GM21423 (cell line): ENCODE results near the gene MCFD2.
A peak's percentile ranks its signal among the peaks of the same experiment; 100 is the strongest.

Source experiments
- ATAC-seq: cut with Tn5 transposase; IDR thresholded peaks from one replicate; pipeline ENCODE4 v1.9.1; 2021; ENCODE audit warnings: mild to moderate bottlenecking, moderate library complexity; ENCODE audit not compliant: unreplicated experiment

MCFD2 gene

DNA sequence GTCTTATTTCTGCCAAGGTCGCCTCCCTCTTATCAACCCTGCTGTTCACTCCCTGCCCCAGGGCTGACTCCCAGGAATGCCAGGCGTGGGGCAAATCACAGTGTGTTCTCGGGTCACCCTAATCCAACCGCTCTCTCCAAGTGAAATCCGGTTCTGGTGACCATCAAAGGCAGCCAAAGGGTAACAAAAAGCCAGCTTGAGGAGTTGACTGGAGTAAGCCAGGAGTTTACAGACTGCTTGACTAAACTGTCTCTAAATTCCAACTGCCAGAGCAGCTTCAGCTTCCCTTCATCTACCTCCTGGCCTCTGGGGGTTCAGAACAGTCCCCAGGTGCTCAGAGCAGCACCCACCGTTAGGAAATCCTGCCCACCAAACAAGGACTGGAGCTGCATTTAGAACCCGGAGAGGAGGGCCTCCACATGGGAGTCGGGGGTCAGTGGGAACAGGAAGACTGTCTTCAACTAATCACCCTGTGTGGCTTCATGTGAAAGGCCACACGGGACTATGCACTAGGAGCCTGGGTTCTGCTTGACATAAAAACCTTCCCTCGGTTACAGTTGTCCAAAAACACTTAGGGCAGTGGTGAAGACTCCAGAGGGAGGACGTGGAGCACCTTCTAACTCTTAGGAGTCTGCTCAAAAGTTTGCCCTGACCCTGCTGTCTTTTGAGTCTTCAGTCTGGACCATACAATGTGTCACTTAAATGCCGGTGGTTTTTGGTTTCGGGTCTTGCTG lies 24.2 kb upstream of the MCFD2 start:
- ATAC-seq: no peak

DNA sequence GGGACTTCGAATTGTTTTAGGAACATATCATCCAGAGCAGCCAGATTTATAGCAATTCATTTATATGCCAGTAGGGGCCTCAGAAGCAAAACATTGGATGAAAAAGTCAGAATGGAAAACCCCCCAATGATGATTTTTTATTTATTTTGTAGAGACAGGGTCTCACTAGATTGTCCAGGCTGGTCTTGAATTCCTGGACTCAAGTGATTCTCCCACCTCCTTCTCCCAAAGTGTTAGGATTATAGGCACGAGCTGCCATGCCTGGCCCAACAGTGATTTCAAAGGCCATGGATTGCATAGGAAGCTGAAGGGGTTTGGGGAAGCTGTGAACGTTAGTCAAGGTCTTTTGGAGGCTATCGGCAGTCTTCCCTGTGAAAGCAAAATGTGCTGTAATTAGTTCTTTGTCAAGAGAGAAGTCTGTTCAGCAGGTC lies 21.9 kb upstream of the MCFD2 start:
- ATAC-seq: no peak

DNA sequence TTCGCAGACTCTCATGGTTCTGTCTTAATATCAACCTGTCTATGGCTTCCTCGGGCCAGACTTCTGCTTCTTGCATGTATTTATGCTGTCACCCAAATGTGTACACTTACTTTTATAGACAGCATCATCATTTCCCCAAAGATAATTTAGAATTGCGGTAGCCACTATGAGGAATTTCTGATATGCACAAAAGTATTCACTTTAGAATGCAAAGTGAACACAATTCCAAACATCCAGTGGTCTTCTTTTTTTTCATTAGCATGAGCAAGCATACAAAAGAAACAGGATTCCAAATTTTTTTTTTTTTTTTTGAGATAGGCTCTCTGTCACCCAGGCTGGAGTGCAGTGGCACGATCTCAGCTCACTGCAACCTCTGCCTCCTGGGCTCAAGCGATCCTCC lies 21.0 kb upstream of the MCFD2 start:
- ATAC-seq: no peak

DNA sequence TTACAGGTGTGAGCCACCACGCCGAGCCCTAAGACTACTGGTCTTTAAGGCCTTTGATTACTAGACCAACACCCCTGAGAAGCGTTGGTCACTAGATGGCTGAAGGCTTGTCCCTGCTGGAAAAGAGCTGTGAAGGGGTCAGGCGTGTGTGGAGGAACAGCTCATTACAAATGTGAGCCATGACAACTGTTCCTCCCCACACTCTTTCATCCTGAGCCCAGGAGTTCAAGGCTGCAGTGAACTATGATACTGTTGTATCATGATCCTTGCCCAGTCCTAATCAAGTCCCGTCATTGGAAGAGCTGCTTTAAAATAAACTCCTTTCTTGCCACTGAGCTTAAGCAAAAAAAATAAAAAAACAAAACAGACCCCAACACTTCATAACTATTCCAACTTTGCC lies 19.5 kb upstream of the MCFD2 start:
- ATAC-seq: no peak

DNA sequence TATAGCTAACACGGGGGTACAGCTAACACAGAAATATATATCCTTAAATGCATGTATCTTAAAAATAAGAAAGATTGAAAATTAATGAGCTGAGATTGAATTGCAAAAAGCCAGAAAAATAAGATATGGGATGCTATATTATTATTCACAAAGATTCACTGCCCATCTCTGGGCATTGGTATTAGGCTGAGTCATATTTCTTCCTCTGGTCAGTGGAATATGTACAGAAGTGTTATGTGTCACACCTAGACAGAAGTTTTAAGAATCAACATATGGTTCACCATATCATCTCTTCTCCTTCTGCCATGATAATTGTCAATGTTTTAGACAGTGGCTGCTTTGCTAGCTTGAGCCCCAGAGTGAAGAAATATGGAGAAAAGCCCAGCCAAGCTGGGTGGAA lies 14.0 kb upstream of the MCFD2 start:
- ATAC-seq: no peak

DNA sequence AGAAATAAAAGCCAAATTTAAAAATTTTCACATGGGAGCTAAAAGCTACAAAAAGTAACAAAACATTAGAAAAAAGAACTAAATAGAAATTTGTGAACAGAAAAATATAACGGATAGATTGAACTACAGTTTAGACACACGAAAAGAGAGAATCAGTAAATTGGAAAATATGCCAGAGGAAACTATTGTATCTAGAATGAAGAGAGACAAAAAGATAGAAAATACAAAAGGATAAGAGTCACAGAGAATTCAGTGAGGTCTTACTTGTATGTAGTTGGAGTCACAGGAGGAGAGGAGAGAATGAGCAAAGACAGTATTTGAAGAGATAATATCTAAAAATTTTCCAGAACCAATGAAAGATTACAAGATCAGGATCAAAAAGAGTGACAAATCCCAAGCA lies 11.3 kb upstream of the MCFD2 start:
- ATAC-seq: no peak

DNA sequence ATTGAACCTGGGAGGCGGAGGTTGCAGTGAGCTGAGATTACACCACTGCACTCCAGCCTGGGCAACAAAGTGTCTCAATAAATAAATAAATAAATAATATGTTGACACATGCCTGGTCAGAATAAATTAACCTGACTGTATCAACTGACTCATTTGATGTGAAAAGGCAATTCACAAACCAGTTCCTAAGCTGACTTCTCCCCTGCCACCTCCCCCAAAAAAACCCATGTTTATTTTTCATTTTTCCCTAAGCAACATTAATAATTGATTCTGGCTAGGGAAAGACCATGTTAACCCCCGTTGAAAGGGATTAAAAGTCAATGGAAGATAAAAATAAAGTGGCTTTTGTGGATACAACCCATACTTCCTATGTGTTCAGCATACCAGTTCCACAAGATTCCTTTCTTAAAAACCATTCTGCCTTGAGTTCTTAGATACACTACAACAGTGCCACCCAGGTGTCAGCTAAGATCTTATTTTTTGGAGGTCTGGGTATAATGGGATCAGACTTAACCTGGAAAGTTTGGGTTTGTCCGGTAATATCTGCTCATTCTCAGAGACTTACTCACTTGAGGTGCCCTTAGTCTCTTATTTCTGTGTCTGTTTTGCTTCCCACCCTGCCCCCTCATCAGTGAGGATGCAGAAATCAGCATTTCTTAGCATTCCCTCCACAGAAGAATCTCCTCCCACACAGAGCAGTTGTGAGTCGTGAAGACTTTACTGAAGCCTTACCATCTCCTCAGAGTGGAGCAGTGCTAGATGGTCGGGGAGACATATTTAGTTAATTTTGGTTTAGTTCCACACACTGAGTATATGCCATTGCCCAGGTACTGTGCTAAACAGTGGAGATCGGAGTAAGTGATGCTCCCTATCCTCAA lies 10.1 kb upstream of the MCFD2 start:
- no peak for ATAC-seq

DNA sequence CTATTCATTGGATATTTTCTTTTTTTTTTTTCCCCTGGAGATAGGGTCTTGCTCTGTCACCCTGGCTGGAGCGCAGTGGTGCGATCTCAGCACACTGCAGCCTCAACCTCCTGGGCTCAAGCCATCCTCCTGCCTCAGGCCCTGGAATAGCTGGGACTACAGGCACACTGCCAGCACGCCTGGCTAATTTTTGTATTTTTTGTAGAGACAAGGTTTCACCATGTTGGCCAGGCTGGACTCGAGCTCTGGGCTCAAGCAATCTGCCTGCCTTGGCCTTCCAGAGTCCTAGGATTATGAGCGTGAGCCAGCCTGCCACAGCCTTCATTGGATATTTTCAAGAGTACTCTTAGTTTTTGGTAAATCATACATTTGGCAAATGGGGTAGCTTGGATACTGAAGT lies 9.0 kb upstream of the MCFD2 start:
- no peak for ATAC-seq

DNA sequence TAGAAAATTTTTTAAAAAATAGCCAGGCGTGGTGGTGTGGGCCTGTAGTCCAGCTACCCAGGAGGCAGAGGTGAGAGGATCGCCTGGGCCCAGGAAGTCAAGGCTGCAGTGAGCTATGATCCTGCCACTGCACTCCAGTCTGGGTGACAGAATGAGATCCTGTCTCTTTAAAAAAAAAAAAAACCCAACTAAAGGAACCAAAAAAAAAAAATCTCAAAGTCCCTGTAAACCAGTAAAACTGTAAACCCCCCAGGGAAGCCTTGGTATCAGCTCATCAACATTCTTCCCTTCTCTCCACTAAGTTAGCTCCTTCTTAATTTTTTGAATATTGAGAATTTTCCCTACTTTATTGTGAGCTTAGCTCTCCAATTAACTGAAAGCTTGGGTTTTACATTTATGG lies 8.4 kb upstream of the MCFD2 start:
- no peak for ATAC-seq

DNA sequence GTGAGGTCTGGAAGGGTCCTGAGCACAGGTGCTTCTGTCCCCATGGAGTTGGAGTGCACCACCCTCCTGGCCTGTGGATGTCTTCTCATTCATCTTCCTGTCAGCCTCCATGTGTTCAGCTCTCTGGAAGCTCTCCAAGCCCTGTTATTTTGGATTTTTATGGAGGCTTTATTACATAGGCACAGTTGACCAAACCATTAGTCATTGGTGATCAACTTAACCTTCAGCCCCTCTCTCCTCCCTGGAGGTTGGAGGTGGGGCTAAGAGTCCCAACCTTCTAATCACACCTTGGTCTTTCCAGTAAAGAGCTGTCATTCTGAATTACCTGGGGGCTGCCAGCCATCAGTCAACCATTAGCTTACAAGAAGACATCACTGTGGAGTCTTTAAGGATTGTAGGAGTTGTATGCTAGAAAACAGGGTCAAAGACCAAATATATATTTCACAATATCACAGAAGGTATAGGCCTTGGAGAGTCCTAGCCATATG lies 7.5 kb upstream of the MCFD2 start:
- no peak for ATAC-seq

DNA sequence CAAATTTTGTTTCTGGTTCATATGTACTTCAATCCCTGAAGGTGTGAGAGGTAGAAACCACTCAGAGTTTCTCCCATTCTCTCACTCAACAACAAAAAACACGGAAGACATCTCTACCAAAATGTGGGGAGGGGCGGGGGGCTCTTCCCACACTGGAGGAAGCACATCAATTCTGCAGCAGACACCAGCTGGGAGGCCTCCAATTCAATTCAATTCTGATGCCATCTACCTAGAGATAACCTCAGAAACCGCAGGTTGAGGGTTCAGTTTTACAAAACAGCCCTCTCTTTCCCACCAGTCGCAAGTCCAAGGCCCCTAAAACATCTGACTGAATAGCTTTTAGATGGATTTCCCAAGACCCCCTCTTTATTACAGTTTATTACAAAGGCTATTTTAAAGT lies 7.0 kb upstream of the MCFD2 start:
- ATAC-seq: no peak

DNA sequence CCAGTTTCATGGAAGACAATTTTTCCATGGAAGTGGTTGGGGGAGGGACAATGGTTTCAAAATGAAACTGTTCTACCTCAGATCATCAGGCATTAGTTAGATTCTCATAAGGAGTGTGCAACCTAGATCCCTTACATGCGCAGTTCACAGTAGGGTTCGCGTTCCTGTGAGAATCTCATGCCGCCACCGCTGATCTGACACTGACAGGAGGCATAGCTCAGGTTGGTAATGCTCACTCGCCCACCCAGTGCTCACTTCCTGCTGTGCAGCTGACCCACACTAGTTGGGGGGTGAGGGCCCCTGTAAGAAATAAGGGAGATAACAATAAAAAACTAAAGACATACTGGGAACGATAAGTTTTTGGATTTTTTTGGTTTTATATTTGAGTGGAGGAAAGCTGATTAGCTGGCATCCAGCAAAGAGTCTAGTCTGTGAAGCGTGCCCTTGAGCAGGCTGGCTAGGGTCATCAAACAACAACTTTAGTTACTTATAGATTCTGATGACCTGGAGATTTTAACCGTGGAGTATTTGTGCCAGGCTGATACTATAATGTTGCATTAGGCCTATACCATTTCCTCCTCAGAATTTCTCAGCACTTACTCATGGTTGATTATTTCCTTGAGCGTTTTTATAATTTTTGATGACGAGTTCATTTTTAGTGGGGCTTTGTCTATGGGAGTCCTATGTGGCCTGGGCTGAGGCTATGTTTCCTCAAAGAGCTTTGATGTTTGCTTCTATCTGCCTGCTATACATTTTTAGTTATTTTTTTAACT lies 6.3 kb upstream of the MCFD2 start:
- ATAC-seq: no peak

DNA sequence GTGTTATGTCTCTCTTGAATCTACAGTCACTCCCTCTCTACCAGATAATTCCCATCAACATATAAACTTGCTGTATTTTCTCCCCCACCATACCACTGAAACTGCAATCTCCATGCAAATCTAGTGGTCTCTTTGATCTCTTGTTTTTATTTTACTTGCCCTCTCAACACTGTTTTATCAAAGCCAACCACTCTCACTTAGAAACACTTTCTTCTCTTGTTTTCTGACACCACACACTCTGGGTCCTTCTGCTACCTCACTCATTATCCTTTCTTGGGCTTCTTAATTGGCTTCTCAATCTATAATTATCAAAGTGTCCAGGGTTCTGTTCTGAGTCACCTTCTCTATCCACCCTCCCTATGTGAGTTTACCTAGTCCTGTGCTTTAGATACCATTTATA lies 2.0 kb upstream of the MCFD2 start:
- ATAC-seq: no peak

DNA sequence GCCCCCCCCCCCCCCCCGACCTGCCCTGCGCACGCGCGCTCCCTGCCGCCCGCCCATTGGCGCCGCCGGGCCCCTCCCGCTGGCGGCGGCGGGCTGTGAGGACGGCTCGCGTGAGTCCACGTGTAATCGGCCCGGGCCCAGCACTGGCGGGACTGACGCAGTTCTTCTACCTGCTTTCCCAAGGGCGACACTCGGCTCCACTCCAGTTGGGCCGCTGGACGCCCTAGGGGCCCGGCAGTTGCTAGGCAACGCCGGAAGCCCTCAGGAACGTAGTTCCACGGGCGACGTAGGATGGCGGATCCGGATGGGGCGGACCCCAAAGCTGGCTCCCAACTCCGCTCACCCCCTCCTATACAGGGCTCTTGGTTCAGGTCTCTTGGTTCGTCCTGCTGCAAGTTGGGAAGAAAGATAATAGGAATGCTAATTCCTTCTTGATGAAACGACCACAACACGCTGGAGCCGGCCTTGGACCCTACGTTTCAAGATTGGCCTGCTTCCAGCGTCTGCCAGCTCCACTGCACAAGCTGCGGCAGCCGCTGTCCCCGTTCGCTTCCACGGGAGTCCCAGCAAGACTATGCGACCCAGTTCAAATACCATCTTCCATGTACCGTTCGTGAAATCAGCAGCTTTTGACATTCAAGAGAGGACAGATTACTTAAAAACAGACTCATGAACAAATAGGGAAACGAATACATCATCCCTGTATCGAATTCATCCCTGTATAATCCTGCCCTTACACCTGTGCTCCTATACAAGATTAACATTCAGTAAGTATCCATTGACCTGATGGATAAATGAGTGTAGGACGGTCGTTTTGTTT lies 415 bp upstream of the MCFD2 start:
- peak; percentile 85 for ATAC-seq

DNA sequence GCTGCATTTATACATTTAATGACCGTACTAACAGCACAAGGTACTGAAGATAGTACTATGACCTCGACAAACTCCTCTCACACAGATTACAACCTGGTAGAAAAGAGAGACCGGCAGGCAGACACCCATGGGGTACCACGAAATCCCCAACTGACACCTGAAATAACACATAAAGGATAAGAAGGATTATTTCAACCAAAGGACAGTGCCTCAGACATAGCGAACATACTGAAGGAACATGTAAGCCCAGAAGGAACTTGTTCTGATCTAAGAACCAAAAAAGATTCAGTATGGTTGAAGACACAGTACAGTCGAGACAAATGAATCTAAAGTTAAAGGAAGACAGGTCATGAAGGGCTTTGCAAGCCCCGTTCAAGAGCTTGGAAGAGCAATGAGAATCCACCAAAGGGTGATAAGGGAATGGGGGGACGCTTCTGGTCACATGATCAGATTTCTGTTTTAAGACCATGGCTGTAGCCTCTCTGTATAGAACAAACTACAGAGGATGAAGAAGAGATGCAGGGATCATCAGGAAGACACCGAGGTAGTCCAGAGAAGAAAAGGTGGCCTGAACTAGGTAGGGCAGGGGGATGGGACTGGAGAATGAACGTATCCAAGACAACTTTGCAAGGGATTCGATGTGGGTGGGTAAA lies 902 bp downstream of the MCFD2 start:
- no peak for ATAC-seq

DNA sequence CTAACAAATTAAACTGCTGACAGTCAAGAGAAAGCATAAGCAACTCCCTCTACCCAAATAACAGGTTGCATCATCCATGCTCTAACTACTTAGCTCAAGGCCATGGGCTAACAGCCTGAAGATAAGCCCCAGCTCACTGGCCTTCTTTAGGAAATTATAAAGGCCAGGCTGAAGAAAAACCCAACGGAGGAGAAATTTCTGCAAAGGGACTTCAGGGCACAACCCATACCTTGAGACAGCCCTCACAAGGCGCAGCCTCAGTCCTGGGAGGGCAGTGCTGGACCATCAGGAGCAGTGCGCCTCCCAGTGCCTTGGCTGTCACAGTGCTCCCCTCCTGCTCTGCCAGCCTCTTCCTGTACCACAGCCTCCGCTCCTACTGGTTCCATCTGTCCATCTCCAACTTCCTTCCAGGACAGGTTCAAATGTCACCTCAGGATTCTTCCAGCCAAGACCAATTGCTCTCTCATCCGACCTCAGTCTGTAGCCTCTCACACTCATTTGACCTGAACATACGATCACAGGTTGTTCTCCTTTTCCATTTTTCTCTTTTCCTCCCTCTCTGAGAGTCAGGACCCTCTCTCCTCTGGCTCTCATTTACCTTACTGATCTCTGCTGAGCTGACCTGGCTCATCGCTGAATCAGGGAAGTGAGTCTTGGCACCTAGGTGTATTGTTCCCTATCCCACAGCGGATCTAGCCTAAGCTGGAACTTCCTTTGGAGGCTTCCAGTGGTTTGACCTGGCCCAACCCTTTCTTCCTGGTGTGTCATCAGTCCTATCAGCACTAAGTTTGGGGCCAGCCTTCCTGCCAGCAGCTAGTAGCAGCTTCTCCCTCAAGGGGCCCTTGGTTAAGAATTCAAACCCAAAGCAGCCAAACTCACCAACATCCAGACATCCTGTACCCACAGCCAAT lies 1.9 kb downstream of the MCFD2 start:
- ATAC-seq: no peak

DNA sequence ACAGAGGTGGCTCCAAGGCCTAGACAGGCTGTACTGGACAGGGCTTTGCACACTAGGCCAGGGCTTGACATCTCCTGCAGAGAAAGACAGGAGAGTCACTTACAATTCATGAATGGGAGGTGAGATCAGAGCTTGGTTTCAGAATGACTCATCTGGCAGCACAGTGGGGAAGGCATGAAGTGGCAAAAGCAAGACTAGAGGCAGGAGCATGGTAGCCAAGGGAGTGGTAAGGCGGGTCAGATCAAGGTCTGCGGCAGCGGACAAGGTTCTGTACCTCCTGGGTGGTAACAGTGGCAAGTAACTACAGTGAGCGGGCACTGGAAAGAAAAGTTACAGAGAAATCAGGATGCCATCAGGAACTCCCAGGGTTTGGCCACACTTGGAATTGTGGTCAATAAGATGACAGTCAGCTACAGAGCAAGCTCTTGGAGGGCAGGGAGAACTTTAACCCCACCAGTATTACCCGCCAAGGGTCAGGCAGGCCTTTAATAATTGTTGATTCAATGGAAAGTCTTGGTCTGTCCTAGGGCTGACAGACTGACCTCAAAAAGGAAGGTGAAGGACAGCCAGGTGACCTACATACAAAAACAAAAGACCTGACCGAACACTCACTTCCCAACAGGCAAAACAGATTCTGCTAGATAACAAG lies 5.7 kb downstream of the MCFD2 start:
- peak; percentile 90 for ATAC-seq

DNA sequence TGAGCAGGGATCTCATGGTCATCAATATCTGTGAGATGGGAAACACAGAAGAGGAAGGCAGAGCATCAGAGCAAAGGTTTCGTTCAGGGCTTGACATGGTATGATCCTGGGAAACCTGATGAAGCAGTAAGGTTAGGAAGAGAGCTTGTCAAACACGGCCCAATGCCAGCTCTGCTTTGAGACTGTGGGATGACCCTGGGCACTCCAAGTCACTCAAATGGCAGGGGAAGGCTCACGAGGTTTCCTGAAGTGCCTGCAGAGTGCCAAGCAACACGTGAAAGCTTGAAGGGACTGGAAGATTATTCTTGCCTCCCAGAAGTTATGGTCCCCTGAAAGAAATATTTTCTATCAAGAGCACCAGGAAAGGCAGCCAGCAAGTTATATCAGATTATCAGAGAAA lies 6.5 kb downstream of the MCFD2 start:
- no peak for ATAC-seq
